GM23248 (cell line): ENCODE data around the gene VTI1A.

Experiments
- EZH2 ChIP-seq: fragments of 200-600 bp; sonication (generic); IDR thresholded peaks from 2 replicates; pipeline ENCODE4 v1.6.1; 2018; ENCODE audit warnings: antibody characterized with exemption, mild to moderate bottlenecking; ENCODE audit not compliant: insufficient read depth, poor library complexity, severe bottlenecking
- EZH2phosphoT487 ChIP-seq: fragments of 200-600 bp; sonication (generic); IDR thresholded peaks from 2 replicates; pipeline ENCODE4 v1.6.1; 2018; ENCODE audit warnings: antibody characterized with exemption, moderate library complexity, mild to moderate bottlenecking, low read depth; ENCODE audit not compliant: insufficient read depth

- TF ChIP-seq EZH2: no peak
- no peak for TF ChIP-seq EZH2phosphoT487
These were observed 123.6 kb downstream of the VTI1A start for GRCh38 chr10:112570585-112570984.
